DND-41 (cell line): ENCODE measurements around the gene MS4A4E.

Experiments
- ATAC-seq: fragments of 200-7000 bp; cut with Tn5 transposase; 3 replicates; pipeline ENCODE4 v1.9.1; 2021; ENCODE audit warnings: low read depth; ENCODE audit not compliant: insufficient read depth
- DNase-seq: peaks from one replicate; pipeline ENCODE4 v3.0.0-alpha.2; 2020
- H2AFZ ChIP-seq: 2 replicates; pipeline ENCODE4 v1.6.0; 2012; ENCODE audit warnings: low read depth, low read length
- H3K27ac ChIP-seq: 2 replicates; pipeline ENCODE4 v1.5.1; 2012; ENCODE audit warnings: low read length, inconsistent platforms
- H3K27me3 ChIP-seq: fragments of 200-600 bp; sonication (generic); 2 replicates; pipeline ENCODE4 v1.6.0; 2012; ENCODE audit warnings: low read length, mild to moderate bottlenecking, inconsistent platforms; ENCODE audit not compliant: insufficient read depth, poor library complexity
- H3K36me3 ChIP-seq: 2 replicates; pipeline ENCODE4 v1.5.1; 2012; ENCODE audit warnings: low read length, inconsistent platforms; ENCODE audit not compliant: insufficient read depth
- H3K4me1 ChIP-seq: 2 replicates; pipeline ENCODE4 v1.5.1; 2012; ENCODE audit warnings: mild to moderate bottlenecking, low read length; ENCODE audit not compliant: insufficient read depth
- H3K4me2 ChIP-seq: 2 replicates; pipeline ENCODE4 v1.6.0; 2012; ENCODE audit warnings: mild to moderate bottlenecking, moderate library complexity, low read length, inconsistent platforms; ENCODE audit not compliant: insufficient read depth
- H3K4me3 ChIP-seq, 2 experiments: fragments of 200-600 bp in 1 of 2; shearing (Covaris generic) in 1 of 2; 2 replicates each; pipeline ENCODE4 v1.5.1; 2012 to 2016; ENCODE audit warnings: inconsistent platforms in 2 of 2, low read length in 2 of 2, mild to moderate bottlenecking in 2 of 2, low read depth in 1 of 2, moderate library complexity in 1 of 2
- H3K79me2 ChIP-seq: 2 replicates; pipeline ENCODE4 v1.6.0; 2012; ENCODE audit warnings: low read length, inconsistent platforms; ENCODE audit not compliant: insufficient read depth
- H3K9ac ChIP-seq: 2 replicates; pipeline ENCODE4 v1.6.0; 2012; ENCODE audit warnings: low read depth, mild to moderate bottlenecking, inconsistent platforms, low read length, moderate library complexity
- H3K9me3 ChIP-seq: 2 replicates; pipeline ENCODE4 v1.5.1; 2012; ENCODE audit warnings: low read length, moderate library complexity, mild to moderate bottlenecking, inconsistent platforms; ENCODE audit not compliant: insufficient read depth, severe bottlenecking
- H4K20me1 ChIP-seq: 2 replicates; pipeline ENCODE4 v1.6.0; 2012; ENCODE audit warnings: low read length; ENCODE audit not compliant: insufficient read depth
- CTCF ChIP-seq: IDR thresholded peaks from 2 replicates; pipeline ENCODE4 v1.5.1; 2012; ENCODE audit warnings: borderline replicate concordance, low read length, moderate library complexity, mild to moderate bottlenecking; ENCODE audit not compliant: poor library complexity, severe bottlenecking; ENCODE audit errors: extremely low read depth
- EZH2 ChIP-seq: IDR thresholded peaks from 3 replicates; pipeline ENCODE4 v1.6.1; 2012; ENCODE audit warnings: borderline replicate concordance, low read depth, mild to moderate bottlenecking, moderate library complexity, low read length, inconsistent platforms; ENCODE audit not compliant: severe bottlenecking

MS4A4E gene

GRCh38 chr11:60261014-60261413, 18.1 kb upstream of the MS4A4E start:
- H3K4me1 ChIP-seq: peaks cover 9% of the 10 kb centered on the region
- no peak overlapping the region for H3K4me3 ChIP-seq
- no peaks in the 10 kb centered on the region for H4K20me1 ChIP-seq
- peaks cover 9% of the 10 kb centered on the region for H3K9me3 ChIP-seq
- ATAC-seq: no peak
- no peaks in the 10 kb centered on the region for H3K36me3 ChIP-seq
- H3K27ac ChIP-seq: no peak overlapping the region
- TF ChIP-seq EZH2 (no peak), CTCF (no peak)
- no peaks in the 10 kb centered on the region for H3K79me2 ChIP-seq
- H3K4me2 ChIP-seq: no peak overlapping the region
- no peaks in the 10 kb centered on the region for H3K27me3 ChIP-seq
- no peak overlapping the region for H2AFZ ChIP-seq
- DNase-seq: no peak
- H3K9ac ChIP-seq: no peak overlapping the region

- no peak overlapping the region for H3K9ac ChIP-seq
- ATAC-seq: no peak
These were observed 15.2 kb upstream of the MS4A4E start for GRCh38 chr11:60257956-60258722.

GRCh38 chr11:60252213-60253108, 9.5 kb upstream of the MS4A4E start:
- no peak overlapping the region for H3K27ac ChIP-seq
- H3K4me1 ChIP-seq: no peaks in the 10 kb centered on the region
- no peak overlapping the region for H3K4me3 ChIP-seq
- ATAC-seq: no peak
- peaks cover 26% of the 10 kb centered on the region for H3K9me3 ChIP-seq
- H3K36me3 ChIP-seq: no peaks in the 10 kb centered on the region
- no peak for DNase-seq
- H3K4me2 ChIP-seq: no peak overlapping the region
- TF ChIP-seq EZH2: no peak
- no peak for TF ChIP-seq CTCF
- H3K9ac ChIP-seq: no peak overlapping the region
- no peaks in the 10 kb centered on the region for H3K79me2 ChIP-seq
- no peak overlapping the region for H2AFZ ChIP-seq
- no peaks in the 10 kb centered on the region for H4K20me1 ChIP-seq
- no peaks in the 10 kb centered on the region for H3K27me3 ChIP-seq

More at GRCh38 chr11:60257956-60258722, 15.2 kb upstream of the MS4A4E start:
- Histone ChIP-seq H3K4me1 (no peaks in the 10 kb centered on the region), H2AFZ (no peak overlapping the region), H4K20me1 (no peaks in the 10 kb centered on the region), H3K27me3 (no peaks in the 10 kb centered on the region), H3K79me2 (no peaks in the 10 kb centered on the region), H3K36me3 (no peaks in the 10 kb centered on the region), H3K4me2 (no peak overlapping the region), H3K9me3 (peaks cover 35% of the 10 kb centered on the region), H3K27ac (no peak overlapping the region), H3K4me3 (no peak overlapping the region)
- no peak for DNase-seq
- no peak for TF ChIP-seq EZH2
